GM10266 (cell line): ENCODE measurements around the gene HS6ST1.

Experiments
- DNase-seq: peaks from one replicate; pipeline ENCODE4 v3.0.0; 2012; ENCODE audit errors: extremely low spot score
- TF ChIP-seq, protein P1 (sequence below): IDR thresholded peaks from 2 replicates; pipeline ENCODE4 v1.5.1; 2012; ENCODE audit warnings: mild to moderate bottlenecking, low read depth; ENCODE audit not compliant: control insufficient read depth, insufficient read depth; ENCODE audit errors: missing control alignments

The HS6ST1 gene

DNA sequence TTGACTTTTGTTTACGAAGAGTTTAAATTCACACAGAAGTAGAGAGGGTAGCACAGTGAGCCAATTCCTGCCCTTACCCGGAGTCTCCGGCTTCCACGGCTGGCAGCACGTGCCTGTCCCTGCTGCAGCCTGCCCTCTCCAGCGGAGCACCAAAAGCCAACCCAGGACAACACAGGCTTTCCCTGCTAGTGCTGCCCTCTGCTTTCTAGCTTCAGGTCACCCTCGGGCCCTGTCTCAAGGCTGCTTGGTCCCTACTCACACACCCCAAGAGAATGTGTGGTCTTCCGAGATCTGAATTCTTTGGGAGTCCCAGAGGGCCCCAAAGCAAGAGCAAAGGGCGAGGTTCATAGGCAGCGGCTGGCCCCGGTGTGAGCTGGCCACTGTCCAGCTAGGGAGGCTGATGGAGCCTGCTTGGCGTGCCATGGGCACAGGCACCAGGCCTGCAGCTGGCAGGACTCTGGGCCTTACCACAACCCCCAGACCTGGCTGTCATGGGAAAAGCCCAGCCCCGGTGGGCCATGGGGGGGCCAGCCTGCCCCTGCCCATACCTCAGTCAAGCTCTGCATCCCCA is 7.0 kb upstream of the HS6ST1 start:
- DNase-seq = no peak
- TF ChIP-seq, protein P1, sequence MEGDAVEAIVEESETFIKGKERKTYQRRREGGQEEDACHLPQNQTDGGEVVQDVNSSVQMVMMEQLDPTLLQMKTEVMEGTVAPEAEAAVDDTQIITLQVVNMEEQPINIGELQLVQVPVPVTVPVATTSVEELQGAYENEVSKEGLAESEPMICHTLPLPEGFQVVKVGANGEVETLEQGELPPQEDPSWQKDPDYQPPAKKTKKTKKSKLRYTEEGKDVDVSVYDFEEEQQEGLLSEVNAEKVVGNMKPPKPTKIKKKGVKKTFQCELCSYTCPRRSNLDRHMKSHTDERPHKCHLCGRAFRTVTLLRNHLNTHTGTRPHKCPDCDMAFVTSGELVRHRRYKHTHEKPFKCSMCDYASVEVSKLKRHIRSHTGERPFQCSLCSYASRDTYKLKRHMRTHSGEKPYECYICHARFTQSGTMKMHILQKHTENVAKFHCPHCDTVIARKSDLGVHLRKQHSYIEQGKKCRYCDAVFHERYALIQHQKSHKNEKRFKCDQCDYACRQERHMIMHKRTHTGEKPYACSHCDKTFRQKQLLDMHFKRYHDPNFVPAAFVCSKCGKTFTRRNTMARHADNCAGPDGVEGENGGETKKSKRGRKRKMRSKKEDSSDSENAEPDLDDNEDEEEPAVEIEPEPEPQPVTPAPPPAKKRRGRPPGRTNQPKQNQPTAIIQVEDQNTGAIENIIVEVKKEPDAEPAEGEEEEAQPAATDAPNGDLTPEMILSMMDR = no peak

DNA sequence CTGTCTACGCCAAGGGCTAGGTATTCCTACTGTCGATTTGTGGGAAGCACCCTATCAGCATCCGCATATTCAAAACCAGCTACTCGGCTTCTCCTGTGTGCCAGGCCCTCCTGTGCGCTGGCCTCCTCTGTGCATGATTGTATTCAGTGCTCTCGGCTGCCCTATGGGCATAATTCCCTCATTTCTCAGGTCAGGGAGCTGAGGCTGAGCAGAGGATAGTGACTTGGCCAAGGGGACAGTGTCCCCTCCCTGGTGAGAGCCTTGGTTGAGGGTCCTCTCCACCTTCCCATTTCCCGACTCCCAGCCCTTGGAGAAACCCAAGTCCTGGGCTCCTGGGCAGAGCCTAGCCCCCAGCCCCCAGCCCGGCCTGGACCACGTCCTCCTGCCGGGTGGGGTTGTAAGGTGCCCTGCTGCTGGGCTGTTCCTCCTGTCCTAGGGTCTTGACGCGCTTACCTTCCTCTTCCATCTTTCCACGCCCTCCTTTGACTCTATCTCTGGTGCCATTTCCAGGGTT is 6.3 kb upstream of the HS6ST1 start:
- no peak for DNase-seq
- TF ChIP-seq, protein P1 = no peak

- no peak for DNase-seq
- TF ChIP-seq, protein P1 = no peak
These were observed 5.6 kb upstream of the HS6ST1 start for GRCh38 chr2:128324008-128324896.

DNA sequence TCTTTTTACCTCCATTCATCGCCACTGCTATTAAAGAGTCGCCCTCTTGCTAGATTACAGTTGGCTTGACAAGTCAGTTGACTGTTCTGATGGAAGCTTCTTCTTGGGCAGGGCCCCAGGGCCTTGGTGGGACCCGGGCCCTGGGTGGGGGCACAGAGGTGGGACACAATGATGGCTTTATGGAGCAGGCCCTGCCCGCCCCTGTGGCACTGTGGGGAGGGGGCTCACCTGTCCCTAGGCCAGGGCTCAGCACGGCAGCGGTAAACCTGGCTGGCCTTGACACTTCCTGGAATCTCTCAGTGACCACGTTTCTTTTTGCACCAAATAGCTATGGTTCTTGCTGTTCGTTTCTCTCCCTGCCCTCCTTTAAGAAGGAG is 4.9 kb upstream of the HS6ST1 start:
- DNase-seq = no peak
- TF ChIP-seq, protein P1 = no peak

- TF ChIP-seq, protein P1 = no peak
- DNase-seq = peak; percentile 17
These were observed 4.3 kb upstream of the HS6ST1 start for GRCh38 chr2:128322715-128323554.

GRCh38 chr2:128321784-128322714 is 3.4 kb upstream of the HS6ST1 start:
- peak; percentile 95 for DNase-seq
- TF ChIP-seq, protein P1 = peak; percentile 96
